ENCODE results near the gene ALDOA. TPM values are rescaled to one million over a fixed set of nuclear protein-coding genes. Genes with fewer than 3 reads are reported as not detected.

The ALDOA gene
- total RNA-seq, 2 donors from 2014 or later = 2,396 to 2,926 TPM

DNA sequence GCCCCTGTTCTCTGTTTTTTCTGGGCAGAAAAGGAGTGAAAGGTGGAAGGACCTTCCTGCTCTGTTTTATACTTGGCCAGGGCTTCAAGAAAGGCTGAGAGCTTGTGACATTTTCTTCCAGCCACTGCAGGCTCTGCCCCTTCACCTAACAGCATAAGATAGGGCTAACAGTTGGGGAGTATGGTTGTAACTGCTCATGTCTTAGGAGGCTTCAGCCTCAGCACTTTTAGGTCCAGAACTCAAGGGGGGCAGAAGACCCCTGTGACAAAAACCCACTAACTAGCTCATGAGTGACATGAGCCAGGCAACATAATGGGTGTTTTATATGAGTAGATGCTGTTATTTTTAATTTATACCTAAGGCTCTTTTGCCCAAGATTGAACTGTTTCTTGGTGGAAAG, 4.9 kb downstream of the ALDOA start:
- H3K4me1 ChIP-seq = peaks cover 14% of the 10 kb centered on the region
- no peak overlapping the region for H3K27ac ChIP-seq
- H3K36me3 ChIP-seq = peaks cover 35% of the 10 kb centered on the region
- H3K27me3 ChIP-seq = no peaks in the 10 kb centered on the region
- H3K4me3 ChIP-seq = no peak overlapping the region
- TF ChIP-seq, protein P1, sequence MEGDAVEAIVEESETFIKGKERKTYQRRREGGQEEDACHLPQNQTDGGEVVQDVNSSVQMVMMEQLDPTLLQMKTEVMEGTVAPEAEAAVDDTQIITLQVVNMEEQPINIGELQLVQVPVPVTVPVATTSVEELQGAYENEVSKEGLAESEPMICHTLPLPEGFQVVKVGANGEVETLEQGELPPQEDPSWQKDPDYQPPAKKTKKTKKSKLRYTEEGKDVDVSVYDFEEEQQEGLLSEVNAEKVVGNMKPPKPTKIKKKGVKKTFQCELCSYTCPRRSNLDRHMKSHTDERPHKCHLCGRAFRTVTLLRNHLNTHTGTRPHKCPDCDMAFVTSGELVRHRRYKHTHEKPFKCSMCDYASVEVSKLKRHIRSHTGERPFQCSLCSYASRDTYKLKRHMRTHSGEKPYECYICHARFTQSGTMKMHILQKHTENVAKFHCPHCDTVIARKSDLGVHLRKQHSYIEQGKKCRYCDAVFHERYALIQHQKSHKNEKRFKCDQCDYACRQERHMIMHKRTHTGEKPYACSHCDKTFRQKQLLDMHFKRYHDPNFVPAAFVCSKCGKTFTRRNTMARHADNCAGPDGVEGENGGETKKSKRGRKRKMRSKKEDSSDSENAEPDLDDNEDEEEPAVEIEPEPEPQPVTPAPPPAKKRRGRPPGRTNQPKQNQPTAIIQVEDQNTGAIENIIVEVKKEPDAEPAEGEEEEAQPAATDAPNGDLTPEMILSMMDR (IDR thresholded peaks at IDR 0.05) = no peak
- intact Hi-C loops (cut with DNase I) = no loop called here
- no peak for DNase-seq
- H3K9me3 ChIP-seq = no peaks in the 10 kb centered on the region
- no peak overlapping the region for H3K9ac ChIP-seq (ENCODE audit: low read depth in 2 of 2, low read length in 2 of 2)

DNA sequence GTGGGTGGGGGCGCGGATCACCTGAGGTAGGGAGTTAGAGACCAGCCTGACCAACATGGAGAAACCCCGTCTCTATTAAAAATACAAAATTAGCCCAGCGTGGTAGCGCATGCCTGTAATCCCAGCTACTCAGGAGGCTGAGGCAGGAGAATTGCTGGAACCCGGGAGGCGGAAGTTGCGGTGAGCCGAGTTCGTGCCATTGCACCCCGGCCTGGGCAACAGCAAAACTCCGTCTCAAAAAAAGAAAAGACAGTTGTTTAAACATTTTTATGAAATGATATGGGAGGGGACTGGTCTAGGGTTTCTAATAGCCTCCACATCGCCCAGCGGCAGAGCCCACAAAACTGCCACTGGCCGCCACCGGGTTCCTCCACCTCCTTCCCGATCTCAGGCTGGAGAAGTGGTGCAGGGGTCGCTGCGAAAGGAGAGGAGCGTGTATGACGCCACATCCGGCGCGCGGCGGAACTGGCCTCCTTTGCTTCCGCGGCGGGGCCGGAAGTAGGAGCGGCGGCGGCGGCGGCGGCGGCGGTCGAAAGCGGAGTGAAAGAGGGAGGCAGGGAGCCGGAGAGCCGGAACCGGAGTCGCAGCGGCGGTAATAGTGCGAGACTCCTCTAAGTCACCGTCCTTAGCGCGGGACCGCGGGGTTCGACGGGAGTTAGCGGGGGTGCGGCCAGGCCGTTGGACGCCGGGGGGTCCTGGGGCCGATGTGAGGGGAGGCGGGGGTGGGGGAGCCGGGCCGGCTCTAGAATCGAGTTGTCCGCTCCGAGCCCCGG, 10.1 kb downstream of the ALDOA start, which contains the start of gene PPP4C:
Gene PPP4C, plus strand, starts transcription at position 492 of the 773 bp plus-strand sequence. CDS start 384 bp downstream, outside the sequence.
- intact Hi-C loops (cut with DNase I) = no loop called here
- Histone ChIP-seq H3K36me3 (peaks cover 19% of the 10 kb centered on the region), H3K9me3 (no peaks in the 10 kb centered on the region)

DNA sequence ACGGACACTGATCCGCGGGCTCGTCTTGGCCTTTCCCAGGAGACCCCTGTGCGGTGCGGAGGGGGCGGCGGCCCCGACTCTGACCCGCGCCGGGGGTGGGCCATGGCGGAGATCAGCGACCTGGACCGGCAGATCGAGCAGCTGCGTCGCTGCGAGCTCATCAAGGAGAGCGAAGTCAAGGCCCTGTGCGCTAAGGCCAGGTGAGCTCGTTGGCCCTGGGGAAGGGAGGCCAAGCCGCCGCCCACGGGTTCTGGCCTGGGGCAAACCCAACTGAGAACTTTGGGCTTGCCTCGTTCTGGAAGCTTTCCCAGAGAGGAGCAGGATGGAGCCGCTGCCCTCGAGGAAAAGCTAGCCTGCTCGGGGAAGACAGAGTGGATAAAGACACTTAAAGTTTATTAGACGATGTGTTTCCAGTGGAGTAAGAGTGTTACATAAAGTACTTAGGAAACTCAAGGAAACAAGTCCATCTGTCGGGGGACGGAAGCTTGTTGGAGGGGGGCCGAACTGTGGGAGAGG, 10.8 kb downstream of the ALDOA start:
- intact Hi-C loops (cut with DNase I) = no loop called here
- no peaks in the 10 kb centered on the region for H3K27me3 ChIP-seq
- H3K9ac ChIP-seq (ENCODE audit: low read depth in 2 of 2, low read length in 2 of 2) = peak overlapping the region; percentile 81 to 83
- peak overlapping the region; percentile 89 for H3K27ac ChIP-seq
- H3K4me1 ChIP-seq = peaks cover 21% of the 10 kb centered on the region
- no peaks in the 10 kb centered on the region for H3K9me3 ChIP-seq
- no peak for DNase-seq
- H3K4me3 ChIP-seq = peak overlapping the region; percentile 74
- TF ChIP-seq, protein P1 (IDR thresholded peaks at IDR 0.05) = no peak
- peaks cover 13% of the 10 kb centered on the region for H3K36me3 ChIP-seq

More for the DNA sequence above, 10.1 kb downstream of the ALDOA start, which contains the start of gene PPP4C:
- Histone ChIP-seq H3K27me3 (no peaks in the 10 kb centered on the region), H3K27ac (peak within 1 kb of the TSS; percentile 89), H3K4me3 (peak within 1 kb of the TSS; percentile 74), H3K9ac (ENCODE audit: low read depth in 2 of 2, low read length in 2 of 2) (peak within 1 kb of the TSS; percentile 81 to 83), H3K4me1 (peaks cover 21% of the 10 kb centered on the region)
- TF ChIP-seq, protein P1 (IDR thresholded peaks at IDR 0.05) = no peak
- peak; percentile 93 for DNase-seq

DNA sequence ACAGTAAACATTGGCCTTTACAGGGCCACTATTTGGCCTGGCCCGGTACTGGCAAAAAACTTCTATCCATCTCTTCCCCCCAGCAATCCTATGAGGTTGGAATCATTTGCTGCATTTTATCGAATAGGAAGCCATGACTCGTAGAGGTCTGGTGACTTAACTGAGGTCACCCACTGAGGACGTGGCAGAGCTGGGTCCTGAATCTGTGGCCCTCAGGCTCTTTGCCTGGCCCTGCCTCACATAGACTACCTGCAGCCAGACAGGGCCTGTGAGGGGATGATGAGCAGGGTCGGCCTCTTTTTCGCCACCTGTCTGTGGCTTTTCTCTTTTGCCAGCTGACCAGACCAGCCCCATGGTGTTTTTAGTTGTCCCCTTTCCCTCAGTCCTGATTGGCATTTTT, 12.1 kb downstream of the ALDOA start:
- Histone ChIP-seq H3K27ac (no peak overlapping the region), H3K36me3 (peaks cover 5% of the 10 kb centered on the region), H3K27me3 (no peaks in the 10 kb centered on the region), H3K9ac (ENCODE audit: low read depth in 2 of 2, low read length in 2 of 2) (peak overlapping the region in 1 of 2 donors; percentile 83), H3K4me3 (no peak overlapping the region), H3K4me1 (peaks cover 21% of the 10 kb centered on the region), H3K9me3 (no peaks in the 10 kb centered on the region)
- TF ChIP-seq, protein P1 (IDR thresholded peaks at IDR 0.05) = no peak
- DNase-seq = no peak
- intact Hi-C loops (cut with DNase I) = no loop called here

DNA sequence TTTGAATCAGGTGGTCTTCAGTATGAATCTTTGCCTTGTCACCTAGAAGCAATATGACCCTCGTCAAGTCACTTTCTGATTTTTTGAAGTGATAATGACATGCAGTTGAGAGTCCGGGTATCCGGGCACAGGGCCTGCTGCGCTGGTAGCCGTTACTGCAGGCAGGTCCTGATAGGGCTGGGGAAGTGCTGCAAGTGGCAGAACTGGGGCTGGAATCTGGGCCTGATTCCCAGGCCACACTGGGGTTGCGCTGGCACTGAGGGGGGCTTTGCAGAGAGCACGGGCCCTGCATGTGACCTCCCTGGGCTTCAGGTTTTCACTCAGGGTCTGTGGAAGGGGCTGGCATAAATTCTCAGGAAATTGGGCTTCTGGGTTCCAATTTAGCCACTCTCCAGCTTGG, 13.2 kb downstream of the ALDOA start:
- no peaks in the 10 kb centered on the region for H3K27me3 ChIP-seq
- TF ChIP-seq, protein P1 (IDR thresholded peaks at IDR 0.05) = no peak
- peaks cover 21% of the 10 kb centered on the region for H3K4me1 ChIP-seq
- H3K9ac ChIP-seq (ENCODE audit: low read depth in 2 of 2, low read length in 2 of 2) = no peak overlapping the region
- H3K4me3 ChIP-seq = no peak overlapping the region
- DNase-seq = no peak
- intact Hi-C loops (cut with DNase I) = no loop called here
- peaks cover 5% of the 10 kb centered on the region for H3K36me3 ChIP-seq
- H3K9me3 ChIP-seq = no peaks in the 10 kb centered on the region
- no peak overlapping the region for H3K27ac ChIP-seq

Data from colonic mucosa (tissue), 4 donors.